NK-92 (cell line): Measurements from ENCODE around the gene ACTG1.
"Not testable (repeated sequence)": the region's sequence is repeated elsewhere in the genome, so short reads cannot be mapped to it uniquely, and the experiment has no call there.

Experiments used
- DNase-seq: peaks from one replicate; lab custom pipeline; 2025; ENCODE audit not compliant: unreplicated experiment; lab: John Stamatoyannopoulos, UW

ACTG1 gene

DNA sequence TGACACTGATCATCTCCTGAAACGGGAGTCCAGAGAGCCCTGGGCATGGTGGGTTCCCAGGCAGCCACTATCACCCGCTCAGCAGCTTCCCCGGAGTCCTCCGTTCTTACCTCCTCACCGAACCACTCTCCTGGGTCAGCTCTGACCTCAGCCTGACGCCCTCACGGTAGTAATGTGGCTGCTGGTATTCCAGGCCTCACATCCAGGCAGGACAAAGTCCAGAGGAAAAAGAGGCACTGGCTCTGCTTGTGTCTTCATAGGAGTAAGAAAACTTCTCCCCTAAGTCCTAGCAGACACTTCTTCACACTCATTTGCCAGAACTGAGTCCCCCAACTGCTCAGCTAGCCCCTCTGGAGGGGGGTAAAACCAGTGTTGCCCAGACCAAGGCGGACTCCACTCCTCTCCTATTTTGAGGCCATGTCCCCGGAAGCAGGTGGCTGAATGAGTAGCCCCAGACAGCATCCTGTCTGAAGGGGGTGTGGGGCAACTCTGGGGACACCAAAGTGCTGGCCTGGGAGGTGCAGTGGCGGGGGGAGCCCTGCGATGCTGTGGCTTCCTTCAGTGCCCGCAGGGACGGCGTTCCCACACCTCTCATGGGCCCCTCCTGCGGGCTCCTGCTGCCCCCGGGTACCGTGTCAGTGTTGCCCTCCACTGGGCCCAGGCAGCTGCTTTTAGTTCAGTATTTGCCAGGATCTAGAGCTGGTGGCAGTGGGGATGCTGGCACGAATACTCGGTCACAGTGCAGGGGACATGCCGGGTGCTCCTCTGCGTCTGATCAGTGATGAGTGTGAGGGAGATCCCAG lies 20.9 kb upstream of the ACTG1 start:
- no peak for DNase-seq

DNA sequence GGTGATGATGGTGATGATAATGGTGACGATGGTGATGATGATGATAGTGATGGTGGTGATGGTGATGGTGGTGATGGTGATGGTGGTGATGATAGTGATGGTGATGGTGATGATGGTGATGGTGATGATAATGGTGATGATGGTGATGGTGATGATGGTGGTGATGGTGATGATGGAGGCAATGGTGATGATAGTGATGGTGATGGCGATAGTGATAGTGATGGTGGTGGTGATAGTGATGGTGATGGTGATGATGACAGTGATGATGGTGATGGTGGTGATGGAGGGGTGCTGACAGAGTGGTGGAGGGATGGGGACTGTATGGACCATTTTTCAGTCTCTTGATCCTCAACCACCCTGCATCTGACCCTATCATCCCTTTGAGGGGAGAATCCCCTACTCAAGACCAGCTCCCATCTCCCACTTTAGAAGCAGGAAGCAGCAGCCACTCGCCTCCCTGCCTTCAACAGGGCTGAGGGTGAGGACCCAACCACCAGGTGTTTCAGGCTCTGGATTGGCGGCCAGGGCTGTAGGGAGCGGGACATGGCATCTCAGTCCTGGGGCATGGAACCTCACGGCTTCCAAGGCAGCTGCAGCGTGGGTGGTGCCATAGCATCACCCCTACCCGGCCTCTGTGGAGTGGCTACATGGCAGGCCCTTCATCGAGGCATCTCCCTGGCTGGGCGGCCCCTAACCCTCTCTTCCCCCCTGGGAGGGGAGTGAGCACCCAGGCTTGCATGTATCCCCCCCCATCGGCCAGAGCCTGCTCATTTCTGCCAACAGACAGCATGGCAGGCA lies 20.1 kb upstream of the ACTG1 start:
- no peak for DNase-seq

DNA sequence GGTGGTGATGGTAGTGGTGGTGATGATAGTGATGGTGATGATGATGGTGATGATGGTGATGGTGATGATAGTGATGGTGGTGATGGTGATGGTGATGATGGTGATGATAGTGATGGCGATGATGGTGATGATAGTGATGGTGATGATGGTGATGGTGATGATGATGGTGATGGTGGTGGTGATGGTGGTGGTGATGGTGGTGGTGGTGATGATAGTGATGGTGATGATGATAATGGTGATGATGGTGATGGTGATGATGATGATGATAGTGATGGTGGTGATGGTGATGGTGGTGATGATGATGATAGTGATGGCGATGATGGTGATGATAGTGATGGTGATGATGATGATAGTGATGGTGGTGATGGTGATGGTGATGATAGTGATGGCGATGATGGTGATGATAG lies 19.4 kb upstream of the ACTG1 start:
- not testable (repeated sequence) for DNase-seq

DNA sequence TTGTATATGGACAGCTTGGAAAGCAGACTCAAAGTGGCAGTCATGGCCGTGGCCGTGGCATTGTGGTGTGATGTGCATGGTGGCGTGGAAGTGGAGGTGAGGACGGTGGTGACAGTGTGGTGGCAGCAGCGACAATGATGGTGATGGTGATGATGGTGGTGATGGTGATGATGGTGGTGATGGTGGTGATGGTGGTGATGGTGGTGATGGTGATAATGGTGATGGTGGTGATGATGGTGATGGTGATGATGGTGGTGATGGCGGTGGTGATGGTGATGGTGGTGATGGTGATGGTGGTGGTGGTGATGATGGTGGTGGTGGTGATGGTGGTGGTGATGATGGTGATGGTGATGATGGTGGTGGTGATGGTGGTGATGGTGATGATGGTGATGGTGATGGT lies 18.4 kb upstream of the ACTG1 start:
- not testable (repeated sequence) for DNase-seq

DNA sequence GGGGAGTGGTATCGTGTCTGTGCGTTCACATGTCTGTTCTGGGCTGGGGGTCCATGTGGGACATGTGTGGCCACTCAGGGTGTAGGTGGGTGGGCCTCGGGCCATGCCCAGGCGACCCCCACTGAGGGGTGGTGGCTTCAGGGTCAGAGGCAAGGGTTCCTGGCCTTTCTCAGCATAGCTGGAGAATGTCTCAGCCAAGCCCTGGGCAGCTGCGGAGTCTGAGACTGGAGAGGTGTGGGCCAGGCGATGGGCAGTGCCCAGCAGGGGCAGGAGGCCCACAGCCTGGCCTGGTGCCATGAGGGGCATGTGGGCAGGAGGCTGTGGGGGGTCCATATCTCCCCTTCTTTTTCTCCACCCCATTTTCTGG lies 16.8 kb upstream of the ACTG1 start:
- DNase-seq = no peak

DNA sequence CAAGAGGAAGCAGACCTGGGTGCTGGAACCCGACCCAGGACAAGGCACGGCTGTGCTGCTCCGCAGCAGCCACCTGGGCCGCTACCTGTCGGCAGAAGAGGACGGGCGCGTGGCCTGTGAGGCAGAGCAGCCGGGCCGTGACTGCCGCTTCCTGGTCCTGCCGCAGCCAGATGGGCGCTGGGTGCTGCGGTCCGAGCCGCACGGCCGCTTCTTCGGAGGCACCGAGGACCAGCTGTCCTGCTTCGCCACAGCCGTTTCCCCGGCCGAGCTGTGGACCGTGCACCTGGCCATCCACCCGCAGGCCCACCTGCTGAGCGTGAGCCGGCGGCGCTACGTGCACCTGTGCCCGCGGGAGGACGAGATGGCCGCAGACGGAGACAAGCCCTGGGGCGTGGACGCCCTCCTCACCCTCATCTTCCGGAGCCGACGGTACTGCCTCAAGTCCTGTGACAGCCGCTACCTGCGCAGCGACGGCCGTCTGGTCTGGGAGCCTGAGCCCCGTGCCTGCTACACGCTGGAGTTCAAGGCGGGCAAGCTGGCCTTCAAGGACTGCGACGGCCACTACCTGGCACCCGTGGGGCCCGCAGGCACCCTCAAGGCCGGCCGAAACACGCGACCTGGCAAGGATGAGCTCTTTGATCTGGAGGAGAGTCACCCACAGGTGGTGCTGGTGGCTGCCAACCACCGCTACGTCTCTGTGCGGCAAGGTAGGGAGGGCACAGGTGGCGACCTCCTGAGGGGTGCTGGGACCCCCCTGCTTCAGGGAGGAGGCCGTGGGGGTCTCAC lies 16.2 kb upstream of the ACTG1 start:
- DNase-seq = no peak

DNA sequence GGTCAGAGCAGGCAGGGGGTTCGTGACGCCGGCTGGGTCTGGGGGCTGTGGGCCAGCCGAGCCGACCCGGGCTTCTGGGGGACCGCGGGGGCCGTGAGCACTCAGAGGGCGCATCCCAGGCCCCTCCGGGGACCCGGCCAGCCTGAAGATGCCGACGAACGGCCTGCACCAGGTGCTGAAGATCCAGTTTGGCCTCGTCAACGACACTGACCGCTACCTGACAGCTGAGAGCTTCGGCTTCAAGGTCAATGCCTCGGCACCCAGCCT lies 15.7 kb upstream of the ACTG1 start:
- no peak for DNase-seq

DNA sequence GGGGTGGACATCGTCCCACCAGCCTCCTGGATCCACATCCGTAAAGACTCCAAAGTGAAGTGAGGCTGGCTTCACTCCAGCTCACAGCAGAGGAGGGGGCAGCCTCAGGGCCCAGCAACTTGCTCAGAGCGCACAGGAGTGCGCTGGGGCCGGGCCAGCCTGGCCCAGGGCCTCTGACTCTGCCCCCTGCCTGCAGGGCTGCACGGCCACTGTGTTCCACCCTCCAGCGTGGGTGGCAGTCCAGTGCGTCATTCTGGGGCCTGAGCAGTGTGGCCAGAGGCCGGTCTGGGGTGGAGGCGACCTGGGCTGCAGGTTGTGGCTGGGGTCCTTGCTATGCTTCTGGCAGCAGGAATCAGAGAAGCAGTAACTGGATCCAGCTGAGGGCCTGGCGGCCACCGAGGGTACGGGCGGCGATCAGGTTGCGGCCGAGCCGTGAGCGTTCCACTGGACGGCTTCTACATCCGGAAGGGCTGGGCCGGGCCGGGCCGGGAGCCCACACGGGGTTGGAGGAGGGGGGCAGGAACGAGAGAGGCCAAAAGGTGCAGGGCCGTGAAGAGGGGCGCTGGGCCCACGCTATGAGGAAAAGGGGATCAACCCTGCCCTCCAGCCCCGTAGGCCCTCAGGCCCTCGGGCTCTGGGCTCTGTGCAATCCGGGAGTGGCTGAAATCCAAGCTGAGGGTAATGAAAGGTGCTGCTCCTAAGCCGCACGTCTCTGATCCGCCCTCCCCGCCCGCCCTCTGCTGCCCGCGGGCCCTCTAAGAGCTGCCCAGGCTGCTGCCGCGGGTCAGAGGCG lies 15.2 kb upstream of the ACTG1 start, which contains the start of gene FSCN2:
Gene FSCN2 (plus strand): TSS at position 787 of the 793 bp plus-strand sequence. CDS start 155 bp downstream, outside the sequence.
- no peak for DNase-seq

DNA sequence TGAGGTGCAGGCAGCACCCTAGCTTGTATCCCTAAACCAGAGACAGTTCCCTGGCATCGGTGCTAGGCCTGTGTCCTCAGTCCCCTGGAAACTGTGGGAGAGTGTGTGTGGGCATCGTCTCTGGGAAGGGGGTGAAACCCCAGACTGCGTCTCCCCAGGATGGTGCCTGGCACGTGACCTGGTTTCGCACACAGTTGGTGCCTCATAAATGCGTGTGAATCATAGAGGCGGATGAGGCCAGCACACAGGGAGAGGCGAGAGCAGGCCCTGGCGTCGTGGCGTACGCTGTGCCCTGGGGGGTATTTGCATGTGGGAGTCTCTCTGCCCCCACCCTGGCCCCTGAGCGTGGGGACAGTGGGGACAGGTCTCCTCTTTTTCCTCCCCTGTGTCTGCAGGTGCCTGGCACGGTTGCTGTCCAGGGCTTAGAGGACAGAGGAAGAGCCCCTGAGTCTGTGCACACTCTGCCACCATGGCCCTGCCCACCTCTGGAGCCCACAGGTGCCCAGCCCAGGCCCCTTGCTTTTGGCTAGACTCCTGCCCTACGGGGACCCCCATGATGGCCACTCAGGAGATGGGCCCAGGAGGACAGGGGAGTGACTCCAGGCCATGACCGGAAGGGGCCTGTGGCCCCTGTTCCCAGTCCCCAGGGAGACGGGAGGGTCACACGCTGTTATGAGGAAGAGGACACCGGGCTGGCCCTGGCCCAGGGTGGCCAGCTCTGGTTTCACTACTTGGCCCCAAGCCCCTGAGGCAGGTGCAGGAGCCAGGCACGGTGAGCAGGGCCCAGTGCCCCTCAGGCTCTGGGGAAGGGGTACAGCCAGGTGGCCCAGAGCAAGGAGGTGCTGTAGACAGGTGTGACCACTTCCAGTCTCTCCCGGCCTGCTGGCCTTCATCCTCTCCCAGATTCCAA lies 14.3 kb upstream of the ACTG1 start:
- DNase-seq = no peak

DNA sequence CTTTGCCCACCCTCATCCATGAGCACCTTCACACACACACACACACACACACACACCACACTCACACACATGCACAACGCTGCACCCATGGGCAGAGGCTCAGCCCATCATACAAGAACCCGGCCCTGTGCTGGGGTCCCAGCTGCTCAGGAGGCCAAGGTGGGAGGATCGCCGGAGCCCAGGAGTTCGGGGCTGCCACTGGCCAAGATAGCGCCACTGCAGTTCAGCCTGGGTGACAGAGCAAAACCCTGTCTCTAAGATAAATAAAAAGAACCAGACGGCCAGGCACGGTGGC lies 12.2 kb upstream of the ACTG1 start:
- DNase-seq = no peak

DNA sequence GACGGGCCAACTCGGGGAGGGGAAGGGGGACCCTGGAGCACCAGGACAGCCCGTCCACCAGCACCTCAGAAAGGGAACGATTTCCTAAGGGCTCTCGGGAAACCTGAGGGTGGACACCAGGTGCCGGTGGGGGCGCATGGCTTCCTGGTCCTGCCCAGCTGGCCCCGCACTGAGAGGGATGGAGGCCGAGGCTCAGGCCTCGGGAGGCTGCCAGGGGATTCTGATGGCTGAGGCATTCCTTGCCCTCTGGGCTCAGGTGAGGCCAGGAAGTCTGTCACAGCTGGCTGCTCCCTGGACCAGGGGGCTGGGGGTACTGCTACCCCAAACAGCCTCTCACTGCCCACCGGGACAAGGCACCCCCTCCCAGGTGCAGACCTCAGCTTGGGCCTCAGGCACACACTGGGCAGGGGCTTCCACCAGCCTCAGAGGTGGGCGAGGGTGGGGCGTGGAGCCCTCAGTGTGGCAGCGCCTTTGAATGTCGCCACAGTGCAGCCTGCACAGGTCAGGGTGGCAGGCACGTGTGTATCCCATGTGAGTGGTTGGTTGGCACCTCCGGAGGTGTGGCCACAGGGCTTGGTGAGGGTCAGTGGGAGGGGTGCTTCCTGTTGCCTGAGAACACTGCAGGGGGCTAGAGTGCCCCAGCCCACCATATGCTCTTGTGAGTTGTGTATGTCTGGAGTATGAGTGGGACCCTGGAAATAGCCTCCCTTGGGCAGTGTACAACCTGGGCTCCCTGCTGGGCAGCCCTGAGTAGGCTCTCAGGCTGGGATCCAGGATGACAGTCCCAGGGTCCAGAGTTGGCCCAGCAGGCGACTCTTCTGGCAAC lies 11.7 kb upstream of the ACTG1 start:
- DNase-seq = no peak

DNA sequence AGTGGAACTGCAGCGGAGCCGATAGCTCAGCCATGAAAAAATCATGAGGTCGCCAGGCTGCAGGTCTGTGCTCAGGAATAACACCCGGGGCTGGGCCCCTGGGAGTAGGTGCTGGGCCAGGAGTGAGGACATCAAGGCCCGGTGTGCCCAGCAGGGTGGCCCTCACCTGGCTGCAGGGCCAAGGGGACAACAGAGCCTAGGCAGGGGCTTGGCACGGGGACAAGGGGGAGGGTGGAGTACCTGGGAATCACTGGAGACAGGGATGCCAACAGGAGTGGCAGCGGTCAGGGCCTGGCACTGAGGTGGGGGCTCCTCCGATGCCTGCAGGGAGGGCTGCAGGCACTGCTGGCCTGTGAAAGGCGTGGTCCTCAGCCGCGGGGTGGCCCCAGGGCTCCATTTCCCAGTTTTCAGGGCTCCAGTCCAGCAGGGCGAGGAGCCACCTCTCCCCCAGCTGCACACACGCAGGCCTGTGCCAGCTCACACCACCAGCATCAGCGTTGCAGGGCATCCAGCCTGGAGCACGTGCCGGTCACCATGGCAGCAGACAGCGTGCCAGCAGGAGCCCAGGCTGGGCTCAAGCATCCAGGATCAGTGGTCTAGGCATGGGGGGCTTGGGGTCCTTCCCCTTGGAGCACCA lies 10.9 kb upstream of the ACTG1 start:
- DNase-seq = no peak

DNA sequence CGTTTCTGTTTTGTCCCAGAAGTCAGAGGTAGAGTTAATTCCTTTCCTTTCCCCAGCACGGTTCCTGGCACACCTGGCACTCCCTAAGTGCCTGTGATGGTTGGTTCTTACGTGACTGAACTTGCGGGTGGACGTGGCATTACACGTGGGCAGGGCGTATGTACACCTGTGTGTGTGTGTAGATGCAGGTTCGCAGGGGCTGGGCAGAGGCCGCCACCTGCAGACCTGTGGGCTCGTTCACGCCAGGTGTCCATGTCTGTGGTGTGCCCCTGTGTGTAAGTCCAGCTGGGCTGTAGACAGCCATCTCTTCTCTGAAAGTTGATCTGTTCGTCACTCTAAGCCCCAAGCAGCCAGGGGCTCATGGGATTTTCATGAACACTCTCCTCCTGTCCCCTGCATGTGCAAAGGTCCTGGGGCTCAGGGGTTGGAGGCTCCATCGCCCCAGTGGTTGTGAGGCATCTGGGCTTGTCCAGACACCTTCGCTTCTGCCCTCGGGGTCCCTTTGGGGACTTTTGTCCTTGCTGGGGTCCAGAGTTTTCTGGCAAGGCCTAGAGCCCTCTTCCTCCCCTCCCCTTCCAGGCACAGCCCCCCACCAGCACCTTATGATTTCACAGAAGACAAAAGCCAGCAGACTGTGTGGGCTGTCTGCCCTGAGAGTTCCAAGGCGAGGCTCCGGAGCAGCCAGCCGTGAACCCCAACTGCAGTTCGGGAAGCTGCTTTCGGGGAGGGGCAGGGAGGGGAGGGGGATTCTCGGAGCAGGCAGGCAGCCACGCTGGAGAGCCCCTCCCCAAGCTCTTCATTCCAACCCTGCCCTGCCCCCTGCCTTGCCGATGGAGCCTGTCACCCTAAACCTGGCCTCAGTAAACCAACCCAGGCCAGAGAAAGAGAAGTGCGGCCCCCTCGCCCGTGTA lies 10.1 kb upstream of the ACTG1 start:
- DNase-seq = no peak

DNA sequence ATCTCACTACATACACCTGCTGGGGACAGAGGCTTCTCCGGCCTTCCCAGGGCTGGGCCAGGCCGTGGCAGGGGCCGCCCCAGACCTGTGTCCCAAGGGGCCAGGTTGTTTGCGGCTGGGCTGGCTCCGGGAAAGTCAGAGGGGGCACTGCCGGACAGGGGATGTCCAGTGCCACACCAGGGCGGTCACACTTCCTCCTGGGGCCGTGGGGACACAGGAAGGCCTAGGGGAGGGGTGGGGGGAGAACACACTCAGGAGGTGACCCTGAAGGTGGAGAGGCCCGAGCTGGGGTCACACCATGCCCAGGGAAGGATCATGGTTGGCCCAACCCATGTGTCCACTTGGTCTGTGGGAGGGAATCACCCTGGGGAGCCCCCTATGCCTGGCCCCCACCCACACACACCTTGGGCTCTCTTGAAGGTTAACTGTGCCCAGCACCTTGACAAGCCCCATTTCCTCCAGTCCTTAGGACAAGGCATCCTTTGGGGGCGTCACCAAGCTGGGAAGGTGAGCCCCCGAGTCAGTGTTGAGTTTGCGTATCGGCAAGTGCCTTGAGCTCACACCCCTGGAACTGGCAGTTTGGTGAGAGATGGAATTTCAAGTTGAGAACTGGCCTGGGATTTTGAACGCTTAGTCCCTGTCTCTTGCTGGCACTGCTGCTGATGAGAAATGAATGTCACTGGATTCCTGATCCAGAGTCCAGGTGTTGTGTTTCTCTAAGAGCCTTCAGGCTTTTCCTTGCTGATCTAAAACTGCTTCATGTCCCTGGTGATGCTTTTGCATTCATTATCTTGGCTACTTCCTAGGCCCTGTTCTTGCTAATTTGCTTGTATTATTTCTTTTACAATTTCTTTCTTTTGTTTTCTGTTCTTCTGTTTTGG lies 7.7 kb upstream of the ACTG1 start:
- no peak for DNase-seq

DNA sequence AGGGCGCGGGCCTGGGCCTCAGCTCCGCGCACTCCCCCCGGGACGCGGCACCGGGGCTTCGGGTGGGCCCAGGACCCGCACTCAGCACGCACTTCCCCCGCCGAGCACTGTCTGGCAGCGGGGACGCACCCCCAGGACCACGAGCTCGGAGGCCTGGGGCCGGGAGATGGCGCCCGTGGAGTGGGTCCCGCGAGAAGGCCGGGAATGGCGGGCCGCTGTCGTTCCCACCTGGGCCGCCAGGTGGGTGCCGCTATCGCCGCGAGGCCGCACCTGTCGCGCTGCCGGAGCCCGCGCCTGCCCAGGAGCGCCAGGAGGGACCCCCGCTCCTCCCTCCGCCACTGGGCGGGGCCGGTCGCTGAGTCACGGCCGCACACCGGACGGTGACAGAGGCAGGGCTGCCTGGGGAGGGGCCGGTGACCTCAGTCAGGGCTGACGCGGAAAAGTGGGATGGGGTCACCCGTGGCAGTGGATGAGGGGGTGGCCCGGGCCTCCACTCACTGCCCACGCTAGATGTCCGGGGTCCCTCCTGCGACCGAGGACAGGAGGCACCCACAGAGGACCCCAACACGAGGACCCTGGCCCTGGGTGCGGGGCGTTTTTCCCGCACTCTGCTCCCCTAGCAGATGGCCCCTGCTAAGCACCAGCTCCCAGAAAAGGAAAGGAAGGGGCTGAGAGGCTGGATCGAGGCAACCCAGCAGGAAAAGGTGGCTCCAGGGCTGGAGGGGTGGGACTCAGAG lies 6.9 kb upstream of the ACTG1 start:
- no peak for DNase-seq

DNA sequence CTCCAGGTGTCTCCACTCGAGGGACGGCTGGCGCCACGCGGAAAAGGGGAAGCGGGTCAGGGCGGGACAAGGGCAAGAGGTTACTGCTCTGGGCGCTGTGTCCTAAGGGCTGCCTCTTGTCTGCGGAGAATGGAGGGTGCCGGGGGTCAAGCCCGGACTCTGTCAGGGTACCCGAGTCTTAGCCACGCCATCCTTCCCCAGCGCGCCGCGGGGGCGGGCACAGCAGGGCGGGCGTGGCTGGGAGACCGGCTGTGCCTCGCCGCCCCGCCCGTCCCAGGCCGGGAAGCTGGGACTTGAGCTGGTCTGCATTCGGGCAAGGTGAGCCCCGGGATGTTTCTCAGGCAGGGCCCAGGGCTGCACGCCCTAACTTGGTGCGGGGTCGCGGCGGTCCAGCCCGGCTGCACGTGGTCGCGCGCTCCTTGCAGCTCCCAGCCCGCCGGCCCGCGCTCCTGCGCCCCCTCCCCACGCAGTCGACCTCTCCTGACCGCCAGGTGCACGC lies 6.2 kb upstream of the ACTG1 start:
- no peak for DNase-seq
